Measurements from ENCODE around the gene ZNF211.

DNA sequence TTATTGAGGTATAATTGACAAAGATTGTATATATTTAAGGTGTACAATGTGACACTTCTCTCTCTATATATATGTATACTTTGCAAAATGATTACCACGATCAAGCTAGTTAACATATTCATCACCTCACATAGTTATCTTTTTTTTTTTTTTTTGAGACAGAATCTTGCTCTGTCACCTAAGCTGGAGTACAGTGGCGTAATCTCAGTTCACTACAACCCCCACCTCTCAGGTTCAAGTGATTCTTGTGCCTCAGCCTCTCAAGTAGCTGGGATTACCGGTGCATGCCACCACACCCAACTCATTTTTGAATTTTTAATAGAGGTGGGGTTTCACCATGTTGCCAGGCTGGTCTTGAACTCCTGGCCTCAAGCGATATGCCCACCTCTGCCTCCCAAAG, 39.5 kb downstream of the ZNF211 start:
- TF ChIP-seq POLR2A (IDR thresholded peaks at IDR 0.05; ENCODE audit: low read length) (no peak), GATA1 (IDR thresholded peaks at IDR 0.05; ENCODE audit: low read depth, low read length) (no peak)
